GM03348 (cell line): ENCODE data around the gene RGMA.
A peak's percentile ranks its signal among the peaks of the same experiment; 100 is the strongest.

Source experiments
- DNase-seq: peaks from one replicate; pipeline ENCODE4 v3.0.0; 2012; ENCODE audit warnings: low spot score

Gene RGMA

GRCh38 chr15:93091465-93091864 lies 2.5 kb upstream of the RGMA start:
- DNase-seq: no peak

- DNase-seq: no peak
These were observed 805 bp upstream of the RGMA start for GRCh38 chr15:93089727-93090305.

- DNase-seq: peak; percentile 57
These were observed 621 bp downstream of the RGMA start for GRCh38 chr15:93088200-93088980.

- DNase-seq: peak; percentile 86
These were observed 1.2 kb downstream of the RGMA start for GRCh38 chr15:93087825-93088199.

GRCh38 chr15:93086791-93087190 lies 2.2 kb downstream of the RGMA start:
- DNase-seq: no peak

GRCh38 chr15:93085692-93086091 lies 3.3 kb downstream of the RGMA start:
- no peak for DNase-seq

GRCh38 chr15:93082861-93083260 lies 6.2 kb downstream of the RGMA start:
- no peak for DNase-seq

- no peak for DNase-seq
These were observed 7.6 kb downstream of the RGMA start for GRCh38 chr15:93081399-93081798.

DNA sequence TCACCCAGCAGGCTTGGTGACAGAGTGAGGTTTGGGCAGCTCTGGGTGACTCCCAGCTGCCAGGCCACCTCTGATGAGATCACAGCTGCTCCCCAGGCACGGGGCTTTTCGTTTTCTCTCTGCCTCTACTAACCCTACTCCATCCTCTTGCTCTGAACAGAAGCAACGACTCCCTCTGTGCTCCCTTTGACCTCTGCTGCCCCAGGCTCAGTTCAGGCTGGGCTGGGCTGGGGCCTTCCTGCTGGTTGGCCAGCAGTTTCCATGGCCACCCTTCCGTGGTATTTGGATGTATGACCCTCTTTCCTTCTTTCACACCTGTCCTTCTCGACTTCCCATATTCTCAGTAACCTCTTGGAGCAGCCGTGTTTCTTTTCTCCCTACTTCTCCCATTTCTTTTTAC lies 8.6 kb downstream of the RGMA start:
- DNase-seq: no peak

DNA sequence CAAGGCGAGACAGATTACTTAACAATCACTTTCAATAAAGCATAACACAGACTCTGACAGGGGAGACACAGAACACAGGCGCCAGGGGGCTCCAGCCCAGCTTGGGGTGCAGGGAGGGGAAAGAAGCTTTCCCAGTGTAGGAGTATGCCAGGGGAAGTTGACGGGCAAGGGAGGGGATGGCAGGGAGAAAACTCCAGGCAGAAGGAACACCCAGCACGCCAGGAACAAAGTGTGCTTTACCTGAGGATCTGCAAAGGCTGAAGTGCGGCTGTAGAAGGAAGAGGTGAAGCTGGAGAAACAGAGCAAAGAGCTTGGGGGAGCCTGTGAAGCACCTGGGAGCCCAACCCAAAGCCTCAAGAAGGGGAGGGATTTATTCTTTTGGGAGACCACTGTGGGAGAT lies 12.1 kb downstream of the RGMA start:
- no peak for DNase-seq

DNA sequence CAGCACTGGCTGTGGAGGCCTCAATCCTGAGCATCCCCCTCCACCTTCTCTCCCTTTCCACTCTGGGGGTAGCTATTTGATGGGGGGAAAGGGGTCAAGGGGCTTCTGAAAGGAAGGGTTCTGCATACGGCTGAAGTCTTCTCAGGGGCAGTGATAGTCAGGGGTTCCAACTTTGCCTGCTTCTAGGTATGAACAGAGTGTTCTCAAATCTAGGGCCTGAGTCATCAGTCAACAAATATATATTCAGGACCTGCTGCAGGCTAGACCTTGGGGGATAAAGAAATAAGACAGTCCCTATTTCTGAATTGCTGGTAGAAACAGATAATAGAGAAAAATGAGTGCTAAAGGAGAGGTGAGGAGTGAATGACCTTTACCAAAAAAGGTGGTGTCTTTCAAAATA lies 12.8 kb downstream of the RGMA start:
- DNase-seq: no peak

- DNase-seq: no peak
These were observed 14.4 kb downstream of the RGMA start for GRCh38 chr15:93074599-93074998.

DNA sequence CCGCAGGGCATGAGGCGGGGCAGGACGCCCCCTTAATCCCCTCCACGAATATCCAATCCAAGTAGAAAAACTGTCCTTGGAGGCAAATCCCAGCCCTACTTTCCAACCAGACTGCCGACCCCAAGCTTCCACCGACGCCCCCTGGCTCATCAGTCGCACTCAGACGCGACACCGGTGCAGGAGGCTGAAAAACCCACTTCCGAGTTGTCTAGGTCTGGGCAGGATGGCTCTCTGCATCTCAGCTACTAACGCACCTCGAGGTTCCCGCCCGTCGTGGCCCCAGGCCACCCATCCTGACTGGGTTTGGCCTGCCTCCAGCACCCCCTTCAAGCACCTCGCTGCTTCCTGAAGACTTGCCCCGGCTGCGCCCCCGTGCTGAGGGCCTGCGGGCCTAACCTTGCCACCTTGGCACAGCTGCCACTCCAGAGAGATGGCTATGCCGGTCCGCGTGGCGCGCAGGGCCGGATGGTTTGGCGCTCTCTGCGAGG lies 15.5 kb downstream of the RGMA start:
- no peak for DNase-seq

GRCh38 chr15:93072411-93073394 lies 16.3 kb downstream of the RGMA start:
- peak; percentile 93 for DNase-seq

DNA sequence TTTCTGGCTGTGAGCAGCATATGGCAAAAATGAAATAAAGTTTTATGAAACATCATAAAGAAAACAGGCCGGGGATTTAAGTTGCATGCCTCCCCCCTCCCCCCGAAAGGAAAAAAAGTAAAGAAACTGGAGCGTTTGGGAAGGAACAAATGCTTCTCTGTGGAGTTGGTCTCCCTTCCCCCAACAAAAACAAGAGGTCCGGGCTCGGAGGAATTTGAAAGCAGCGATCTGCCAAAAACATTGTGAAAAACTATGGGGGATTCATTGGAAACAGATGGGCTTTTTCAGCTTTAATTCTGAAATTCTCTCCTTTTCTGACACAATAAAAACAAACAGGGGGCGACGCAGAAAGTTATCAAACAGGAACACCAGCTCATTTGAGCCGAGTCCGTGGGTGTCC lies 17.0 kb downstream of the RGMA start:
- peak; percentile 80 for DNase-seq

DNA sequence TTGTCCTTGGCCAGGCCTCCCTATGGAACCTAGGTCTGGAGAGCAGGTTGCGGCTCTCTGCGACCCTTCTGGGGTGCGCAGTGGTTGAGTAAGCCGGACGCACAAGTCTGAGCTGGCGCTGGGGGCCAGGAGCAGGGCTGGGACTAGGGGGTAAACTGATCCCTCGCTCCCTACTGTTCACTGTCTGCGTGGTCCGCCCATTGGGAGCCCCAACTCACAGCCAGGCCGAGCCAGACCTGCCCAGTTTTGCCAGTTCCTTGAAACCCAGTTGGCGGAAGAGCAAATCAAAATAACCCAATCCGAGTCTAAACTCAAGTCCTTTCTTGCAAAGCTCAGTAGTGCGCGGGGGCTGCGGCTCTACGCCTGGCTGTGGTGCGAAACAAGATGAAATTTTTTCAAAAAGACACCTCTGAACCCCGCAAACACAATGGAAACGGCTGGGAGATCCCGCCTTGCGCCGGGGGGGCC lies 17.5 kb downstream of the RGMA start:
- DNase-seq: no peak

DNA sequence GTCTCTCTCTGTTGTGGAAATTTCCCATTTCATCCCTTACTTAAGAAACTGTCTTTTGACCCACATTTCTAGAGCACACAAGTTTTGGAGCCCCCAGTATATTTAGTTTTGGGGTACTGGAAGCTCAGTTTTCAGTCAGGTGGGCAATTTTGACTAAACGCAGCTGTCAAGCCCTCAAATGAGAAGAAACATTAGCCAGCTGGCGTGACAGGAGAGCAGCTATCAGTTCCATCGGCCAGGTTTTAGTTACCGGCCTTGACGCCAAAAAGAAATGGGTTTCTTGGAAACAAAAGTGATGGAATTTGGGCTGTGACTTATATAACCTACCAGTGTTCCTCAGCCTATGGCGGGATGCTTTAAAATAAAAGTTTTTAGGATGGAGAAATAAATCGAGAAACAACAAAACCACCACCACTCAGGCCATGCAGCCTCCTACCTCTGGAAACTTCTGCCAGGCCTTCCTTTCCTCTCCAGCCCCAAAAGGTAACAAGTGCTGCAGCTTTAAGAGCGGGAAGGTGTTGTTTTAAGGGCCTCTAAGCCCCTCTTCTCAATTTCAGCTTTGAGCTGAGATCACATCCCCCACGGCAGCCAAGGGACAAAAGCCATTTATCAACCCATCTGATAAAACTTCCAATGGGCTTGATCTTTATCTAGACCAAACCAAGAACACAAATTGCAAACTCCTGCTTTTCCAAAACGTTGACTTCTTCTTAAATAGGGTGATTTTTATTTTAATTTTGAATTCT lies 18.3 kb downstream of the RGMA start:
- DNase-seq: no peak

DNA sequence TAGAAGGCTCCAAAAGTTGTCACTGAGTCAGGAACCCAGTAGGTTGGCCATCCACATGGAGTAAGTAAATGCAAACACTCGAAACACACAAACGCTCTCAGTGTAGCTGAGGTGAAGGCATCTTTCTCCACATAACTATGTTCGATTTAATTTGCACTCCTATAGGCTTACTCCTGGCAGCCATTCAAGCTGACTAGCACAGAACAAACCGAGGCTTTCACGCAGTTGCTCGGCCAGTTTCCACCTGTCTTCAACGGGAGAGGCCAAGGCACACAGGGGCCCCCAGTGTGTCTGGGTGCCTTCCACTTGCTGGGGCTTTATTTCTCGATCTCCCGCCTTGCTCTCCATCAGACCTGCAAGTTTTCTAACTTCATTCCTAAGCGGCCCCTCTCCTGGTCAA lies 18.9 kb downstream of the RGMA start:
- no peak for DNase-seq

- DNase-seq: no peak
These were observed 20.3 kb downstream of the RGMA start for GRCh38 chr15:93068581-93069199.

DNA sequence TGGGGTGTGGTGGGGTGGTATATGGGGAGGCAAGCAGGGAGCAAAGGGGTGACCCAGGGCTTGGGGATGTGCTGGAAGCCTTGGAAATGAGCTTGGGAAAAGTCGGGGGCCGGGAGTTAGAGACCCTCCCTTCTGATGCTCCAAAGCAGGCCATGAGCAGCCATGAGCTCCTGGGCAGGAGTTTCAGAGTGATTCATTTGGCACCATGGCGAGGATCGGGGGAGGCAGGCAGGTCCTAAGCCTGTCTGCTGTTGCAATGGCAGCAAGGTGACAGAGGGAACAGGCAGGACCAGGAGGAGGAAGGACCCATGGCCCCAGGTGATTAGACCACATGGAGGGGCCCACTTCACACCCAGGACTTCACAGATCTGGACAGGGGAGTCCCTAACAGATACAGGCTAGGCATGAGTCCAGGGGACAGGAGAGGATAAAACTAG lies 21.3 kb downstream of the RGMA start:
- no peak for DNase-seq
